SIG-M5 (cell line): ENCODE results near the gene ARMC6.

Experiments used
- DNase-seq: peaks from one replicate; lab custom pipeline; 2025; lab: John Stamatoyannopoulos, UW

The ARMC6 gene

DNA sequence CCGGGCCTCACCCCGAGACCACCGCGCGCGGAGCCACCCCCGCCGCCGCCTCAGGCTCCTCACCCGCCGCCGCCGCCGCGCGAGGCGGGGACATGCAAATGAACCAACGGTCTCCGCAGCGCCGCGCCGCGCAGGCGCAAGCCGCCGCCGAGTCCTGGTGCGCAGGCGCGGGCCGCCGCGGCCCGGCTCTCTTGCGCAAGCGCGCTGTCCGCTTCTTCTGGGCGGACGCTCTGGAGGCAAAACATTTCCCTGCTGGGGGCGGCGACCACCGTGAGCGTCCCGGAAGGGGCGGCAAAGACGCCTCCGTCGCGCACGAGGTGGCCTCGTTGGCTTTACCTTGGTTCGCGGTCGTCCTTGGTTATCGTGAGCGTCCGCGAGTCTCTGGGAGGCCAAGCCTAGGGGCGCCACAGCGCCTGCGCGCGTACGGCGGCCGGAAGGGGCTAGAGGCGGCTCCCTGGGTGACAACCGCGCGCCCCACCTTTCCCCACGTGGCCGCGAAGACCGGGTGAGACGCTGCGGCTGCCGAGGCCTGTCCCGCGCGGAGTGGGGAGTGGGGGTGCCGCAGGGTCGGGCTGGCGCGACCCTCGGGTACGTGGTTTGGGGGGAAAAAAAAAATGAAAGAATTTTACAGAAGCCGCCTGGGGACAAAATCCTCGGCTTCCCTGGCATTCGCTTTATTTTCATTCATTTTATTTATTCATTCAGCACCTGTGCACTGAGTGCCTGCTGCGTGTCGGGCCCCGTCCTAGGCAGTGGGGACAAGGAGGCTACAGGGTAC lies at the start of gene ARMC6, which contains the start of gene SUGP2:
ARMC6 (plus strand) TSS at position 178 of the 778 bp plus-strand sequence. CDS start 607 bp downstream, outside the sequence.
SUGP2 (minus strand) TSS at position 92 of the 778 bp plus-strand sequence. CDS start 2,446 bp downstream, outside the sequence.
- peak; percentile 58 for DNase-seq

DNA sequence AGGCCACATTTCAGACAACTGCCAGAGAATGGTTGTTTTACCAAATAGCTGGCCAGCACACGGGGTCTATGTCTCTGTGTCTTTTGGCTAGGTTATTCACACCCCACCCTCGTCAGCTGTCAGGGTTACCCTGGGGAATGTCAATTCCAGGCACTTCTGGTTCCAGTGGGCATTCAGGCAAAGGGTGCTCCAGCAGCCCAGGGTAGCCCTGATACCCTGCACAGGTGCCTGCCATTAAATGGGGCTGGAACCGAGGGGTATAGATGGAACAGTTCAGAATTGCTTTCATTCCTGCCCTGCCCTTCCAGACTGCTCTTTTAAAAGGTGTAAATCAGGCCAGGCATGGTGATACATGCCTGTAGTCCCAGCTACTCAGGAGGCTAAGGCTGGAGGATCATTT lies 49.2 kb upstream of the ARMC6 start:
- no peak for DNase-seq

- no peak for DNase-seq
These were observed 48.1 kb upstream of the ARMC6 start for GRCh38 chr19:18985257-18985656.

DNA sequence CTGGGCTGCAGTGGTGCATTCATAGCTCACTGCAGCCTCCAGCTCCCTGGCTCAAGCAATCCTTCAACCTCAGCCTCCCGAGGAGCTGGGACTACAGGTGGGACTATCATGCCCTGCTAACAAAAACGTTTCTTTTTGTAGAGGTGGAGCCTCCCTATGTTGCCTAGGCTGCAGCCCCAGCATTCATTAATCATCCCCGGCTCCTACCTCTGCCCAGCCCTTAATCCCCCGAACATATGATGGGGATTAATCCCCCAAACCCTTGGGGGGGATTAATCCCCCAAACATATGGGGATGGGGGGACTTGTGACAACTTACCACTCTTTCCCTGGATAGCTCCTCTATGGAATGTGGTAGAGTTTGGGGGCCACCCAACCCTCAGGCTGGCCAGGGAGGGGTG lies 45.9 kb upstream of the ARMC6 start:
- no peak for DNase-seq

DNA sequence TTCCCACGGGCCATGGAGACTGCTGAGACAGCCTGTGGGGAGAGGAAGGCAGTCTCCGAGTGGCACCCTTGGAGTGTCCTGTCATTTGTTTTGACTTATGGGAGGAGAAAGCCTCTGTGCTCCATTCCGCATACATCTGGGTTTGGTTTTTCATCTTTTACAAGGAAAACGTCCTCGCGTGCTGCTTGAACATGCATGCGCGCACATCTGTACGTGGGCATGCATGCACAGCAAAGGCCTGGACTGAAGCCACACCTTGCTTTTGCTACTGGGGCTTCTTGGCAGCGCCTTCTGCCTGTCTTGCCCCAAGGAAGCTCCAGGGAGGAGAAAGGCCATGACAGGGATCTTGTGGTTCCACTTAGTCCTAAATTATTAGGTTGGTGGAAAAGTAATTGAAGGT lies 44.1 kb upstream of the ARMC6 start:
- no peak for DNase-seq

- DNase-seq, result no peak
These were observed 43.2 kb upstream of the ARMC6 start for GRCh38 chr19:18990128-18990708.

DNA sequence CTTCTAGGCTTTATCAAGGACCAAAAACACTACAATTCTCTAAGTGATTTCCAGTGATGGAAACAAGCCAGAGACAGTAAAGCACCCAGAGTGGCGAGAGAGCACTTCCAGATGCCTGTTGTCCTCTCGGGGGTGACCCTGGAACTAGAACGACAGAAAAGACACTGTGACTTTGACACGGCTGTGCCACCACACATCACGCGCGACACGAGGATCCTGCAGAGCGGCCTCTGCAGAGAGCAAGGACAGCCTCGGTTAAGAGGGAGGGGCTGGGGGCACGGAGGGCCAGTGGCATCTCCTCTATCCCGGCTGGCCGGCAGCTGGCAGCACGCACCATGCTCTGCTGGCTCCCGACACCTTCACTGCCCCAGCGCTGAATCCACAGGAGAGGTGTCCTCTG lies 42.4 kb upstream of the ARMC6 start:
- DNase-seq, result no peak

DNA sequence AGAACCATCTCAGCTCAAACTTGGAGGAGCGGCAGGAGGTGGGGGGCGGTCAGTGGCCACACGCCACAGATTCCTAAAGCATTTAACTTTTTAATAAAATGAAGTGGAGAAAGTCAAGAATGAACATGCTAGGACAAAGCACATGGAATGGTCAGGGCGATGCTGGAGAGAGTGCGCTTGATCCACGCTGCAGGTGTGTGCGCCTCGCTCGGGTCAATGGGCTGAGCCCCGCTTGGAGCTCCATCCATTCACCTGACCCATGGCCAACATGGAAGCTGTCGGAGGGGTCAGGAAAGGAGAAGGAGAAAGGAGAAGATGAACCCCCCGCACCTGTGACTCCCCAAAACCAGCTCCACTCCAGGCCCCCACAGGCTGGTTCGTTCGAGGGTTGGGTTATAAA lies 41.9 kb upstream of the ARMC6 start:
- DNase-seq, result no peak

GRCh38 chr19:18992696-18993095 lies 40.7 kb upstream of the ARMC6 start:
- no peak for DNase-seq

- no peak for DNase-seq
These were observed 40.3 kb upstream of the ARMC6 start for GRCh38 chr19:18993115-18993514.

- DNase-seq, result no peak
These were observed 37.6 kb upstream of the ARMC6 start for GRCh38 chr19:18995804-18996241.

- no peak for DNase-seq
These were observed 37.1 kb upstream of the ARMC6 start for GRCh38 chr19:18996351-18996750.

DNA sequence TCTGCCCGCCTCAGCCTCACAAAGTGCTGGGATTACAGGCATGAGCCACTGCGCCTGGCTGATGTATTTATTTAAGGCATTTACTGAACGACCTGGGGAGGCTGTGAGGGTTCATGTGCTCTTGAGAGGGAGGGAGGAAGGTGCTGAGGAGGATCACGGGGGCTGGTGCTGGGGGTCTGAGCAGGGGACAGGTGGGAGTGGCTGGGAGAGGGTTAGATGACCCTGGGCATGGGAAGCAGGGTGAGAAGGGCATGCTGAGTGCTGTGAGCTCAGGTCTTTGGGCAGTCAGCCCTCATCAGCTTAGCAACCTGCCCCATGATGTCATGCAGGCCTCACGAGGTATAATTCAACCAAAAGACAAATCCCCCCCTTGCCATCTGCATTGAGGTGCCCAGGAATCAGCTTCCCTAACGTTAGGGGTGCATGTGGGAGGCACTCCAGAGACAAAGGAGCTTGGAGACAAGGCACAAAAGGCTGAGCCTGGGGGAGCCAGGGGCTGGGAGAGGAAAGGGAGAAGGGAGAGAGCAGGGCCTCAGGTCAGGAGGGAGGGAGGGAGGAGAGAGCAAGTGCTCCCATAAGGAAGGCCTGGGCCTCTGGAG lies 36.5 kb upstream of the ARMC6 start:
- DNase-seq, result no peak

DNA sequence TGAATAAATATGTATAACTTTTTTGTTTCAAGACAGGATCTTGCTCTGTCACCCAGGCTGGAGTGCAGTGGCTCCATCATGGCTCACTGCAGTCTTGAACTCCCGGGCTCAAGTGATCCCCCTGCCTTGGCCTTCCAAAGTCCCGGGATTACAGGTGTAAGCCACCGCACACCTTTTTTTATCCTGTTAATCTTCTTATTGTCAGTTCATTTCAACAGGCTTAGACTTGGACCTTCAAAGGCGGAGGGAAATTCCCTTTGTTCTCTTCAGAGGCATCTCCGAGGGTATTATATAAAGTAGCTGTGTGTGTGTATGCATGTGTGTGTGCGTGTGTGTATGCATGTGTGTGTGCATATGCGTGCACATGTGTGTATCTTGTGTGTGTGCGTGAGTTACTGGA lies 35.1 kb upstream of the ARMC6 start:
- DNase-seq, result no peak

GRCh38 chr19:18999016-18999758 lies 34.2 kb upstream of the ARMC6 start:
- DNase-seq, result no peak

DNA sequence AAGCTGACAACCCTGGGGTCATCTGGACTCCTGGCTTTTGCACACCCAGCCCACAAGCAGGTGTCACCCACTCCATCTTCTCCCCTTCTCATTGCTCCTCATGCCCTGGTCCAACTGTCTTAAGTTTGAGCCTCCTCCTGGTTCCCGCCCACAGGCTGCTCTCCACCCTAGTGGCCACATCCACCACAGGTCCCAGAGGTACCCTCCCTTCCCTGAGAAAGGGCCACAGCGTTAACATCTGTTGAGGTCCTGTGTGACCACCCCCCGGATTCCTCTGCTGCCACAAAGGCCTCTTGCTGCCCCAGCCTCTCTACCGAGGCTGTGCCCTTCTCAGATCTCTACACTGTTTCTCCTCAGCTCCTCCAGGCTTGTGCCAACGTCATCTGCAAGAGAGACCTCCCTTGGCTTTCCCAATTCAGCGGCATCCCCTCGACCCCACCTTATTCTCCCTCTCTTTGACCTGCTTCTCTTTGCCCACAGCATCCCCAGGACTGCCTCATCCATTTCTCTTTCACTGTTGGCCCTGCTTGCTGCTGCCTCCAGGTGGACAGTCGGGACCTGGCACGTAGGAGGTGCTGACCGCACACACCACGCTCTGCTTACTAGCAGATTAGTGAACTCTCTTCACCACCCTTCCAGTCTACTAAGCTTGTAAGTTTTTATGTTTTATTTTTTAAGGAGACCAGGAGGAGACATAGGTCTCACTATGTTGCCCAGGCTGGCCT lies 33.3 kb upstream of the ARMC6 start:
- DNase-seq, result no peak

- DNase-seq, result no peak
These were observed 29.3 kb upstream of the ARMC6 start for GRCh38 chr19:19004144-19004543.

GRCh38 chr19:19006213-19006612 lies 27.2 kb upstream of the ARMC6 start:
- no peak for DNase-seq

DNA sequence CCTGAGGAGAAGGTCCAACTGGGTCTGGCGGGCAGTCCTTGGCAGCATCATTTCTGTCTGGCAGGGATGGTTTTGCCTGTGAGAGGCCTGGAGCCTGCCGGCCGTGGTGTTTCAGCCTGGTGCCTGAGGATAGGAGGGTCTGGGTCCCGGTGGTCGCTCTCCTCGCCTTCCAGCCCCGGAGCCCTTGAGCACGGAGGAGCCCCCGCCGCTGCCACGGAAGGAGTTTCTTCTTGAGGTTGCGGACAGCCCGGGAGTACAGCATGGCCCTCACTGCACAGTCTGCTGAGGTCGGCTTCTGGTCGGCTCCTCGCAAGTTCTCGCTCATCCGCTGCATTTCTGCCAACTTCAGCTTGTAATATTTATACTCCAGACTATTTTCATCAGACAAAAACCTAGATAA lies 23.5 kb upstream of the ARMC6 start:
- DNase-seq, result no peak

DNA sequence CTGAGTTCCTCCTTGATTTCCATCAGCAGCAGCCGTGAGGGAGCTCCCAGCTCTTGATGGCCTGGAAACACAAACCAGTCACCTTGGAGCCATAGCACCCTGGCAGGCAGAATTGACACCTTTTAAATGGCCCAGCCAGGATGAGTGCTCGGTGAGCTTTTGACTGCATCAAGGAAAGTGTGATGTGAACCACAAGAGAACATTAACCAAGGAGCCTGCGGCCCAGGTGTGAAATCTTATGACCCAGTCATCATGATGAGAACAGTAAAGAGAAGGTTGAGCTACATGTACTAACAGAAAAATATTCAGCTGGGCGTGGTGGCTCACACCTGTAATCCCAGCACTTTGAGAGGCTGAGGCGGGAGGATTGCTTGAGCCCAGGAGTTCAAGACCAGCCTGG lies 22.9 kb upstream of the ARMC6 start:
- no peak for DNase-seq

- no peak for DNase-seq
These were observed 12.3 kb upstream of the ARMC6 start for GRCh38 chr19:19021115-19021514.
